ENCODE data around the gene AK5.
"Not testable (repeated sequence)": the region's sequence is repeated elsewhere in the genome, so short reads cannot be mapped to it uniquely, and the experiment has no call there.

Gene AK5

GRCh38 chr1:77513839-77514763 is 232.3 kb downstream of the AK5 start:
- no peak for DNase-seq

GRCh38 chr1:77514921-77515776 is 233.3 kb downstream of the AK5 start:
- no peak for DNase-seq

DNA sequence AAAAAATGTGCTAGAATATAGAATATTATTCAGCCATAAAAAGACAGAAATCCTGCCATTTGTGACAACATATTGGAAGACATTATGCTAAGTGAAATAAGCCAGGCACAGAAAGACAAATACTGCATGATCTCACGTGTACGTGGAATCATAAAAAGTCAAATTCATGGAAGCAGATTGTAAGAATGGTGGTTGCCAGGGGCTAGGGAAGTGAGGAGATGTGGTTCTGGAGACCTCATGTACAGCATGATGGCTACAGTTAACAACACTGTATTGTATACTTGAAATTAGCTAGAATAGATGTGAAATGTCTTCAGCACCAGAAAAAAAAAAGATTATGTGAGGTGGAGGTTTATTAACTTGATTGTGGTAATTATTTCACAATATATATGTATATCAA is 234.3 kb downstream of the AK5 start:
- DNase-seq: no peak

DNA sequence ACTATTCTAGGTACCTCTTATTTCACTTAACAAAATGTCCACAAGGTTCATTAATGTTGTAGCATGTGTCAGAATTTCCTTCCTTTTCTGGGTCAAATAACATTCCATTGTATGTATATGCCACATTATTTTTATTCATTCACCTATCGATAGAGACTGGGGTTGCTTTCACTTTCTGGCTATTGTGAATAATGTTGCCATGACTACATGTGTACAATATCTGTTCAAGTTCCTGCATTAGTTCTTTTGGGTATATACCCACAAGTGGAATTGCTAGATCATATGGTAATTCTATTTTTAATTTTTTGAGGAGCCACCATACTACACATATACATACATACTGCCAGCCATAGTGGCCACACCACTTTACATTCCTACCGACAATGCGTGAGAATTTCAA is 242.2 kb downstream of the AK5 start:
- no peak for DNase-seq

GRCh38 chr1:77531149-77531548 is 249.3 kb downstream of the AK5 start:
- DNase-seq: not testable (repeated sequence)

DNA sequence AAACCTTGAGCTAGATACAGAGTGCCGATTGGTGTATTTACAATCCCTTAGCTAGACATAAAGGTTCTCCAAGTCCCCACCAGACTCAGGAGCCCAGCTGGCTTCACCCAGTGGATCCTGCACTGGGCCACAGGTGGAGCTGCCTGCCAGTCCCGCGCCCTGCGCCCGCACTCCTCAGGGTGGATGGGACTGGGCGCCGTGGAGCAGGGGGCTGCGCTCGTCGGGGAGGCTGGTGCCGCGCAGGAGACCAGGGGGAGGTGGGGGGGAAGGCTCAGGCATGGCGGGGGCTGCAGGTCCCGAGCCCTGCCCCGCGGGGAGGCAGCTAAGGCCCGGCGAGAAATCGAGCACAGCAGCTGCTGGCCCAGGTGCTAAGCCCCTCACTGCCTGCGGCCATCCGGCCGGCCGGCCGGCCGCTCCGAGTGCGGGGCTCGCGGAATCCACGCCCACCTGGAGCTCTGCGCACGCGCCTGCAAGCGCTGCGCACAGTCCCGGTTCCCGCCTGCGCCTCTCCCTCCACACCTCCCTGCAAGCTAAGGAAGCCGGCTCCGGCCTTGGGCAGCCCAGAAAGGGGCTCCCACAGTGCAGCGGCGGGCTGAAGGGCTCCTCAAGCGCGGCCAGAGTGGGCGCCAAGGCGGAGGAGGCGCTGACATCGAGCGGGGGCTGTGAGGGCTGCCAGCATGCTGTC is 249.9 kb downstream of the AK5 start:
- not testable (repeated sequence) for DNase-seq

GRCh38 chr1:77532641-77533040 is 250.8 kb downstream of the AK5 start:
- DNase-seq: no peak

DNA sequence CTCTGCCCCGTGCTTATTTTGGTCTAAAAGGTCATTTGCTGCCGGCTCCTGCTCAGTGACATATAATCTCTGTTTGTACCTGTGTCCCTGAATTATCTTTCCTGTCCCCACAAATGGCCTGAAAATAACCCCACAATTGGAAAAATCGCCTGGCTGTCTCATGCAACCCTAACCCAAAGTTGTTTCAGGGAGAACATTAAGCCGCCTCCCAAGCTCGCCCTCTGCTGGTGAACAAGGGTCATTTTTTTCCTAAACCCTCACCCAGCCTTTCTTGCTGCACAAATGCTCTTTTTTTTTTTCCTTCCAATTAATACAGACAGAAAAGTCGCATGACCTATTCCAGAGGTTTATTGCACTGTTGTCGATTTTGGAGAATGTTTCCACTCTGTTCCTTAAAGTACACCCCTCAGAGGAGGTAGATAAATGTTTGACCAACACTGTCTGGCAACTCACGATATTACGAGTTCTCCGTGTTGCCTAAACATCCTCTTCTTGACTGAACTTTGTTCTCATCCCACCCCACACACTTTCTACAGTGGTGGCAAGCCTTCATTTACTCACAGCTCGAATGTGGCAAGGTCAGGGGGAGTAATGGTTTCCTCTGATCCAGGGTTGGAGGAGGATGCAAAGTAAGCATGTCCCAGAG is 252.0 kb downstream of the AK5 start:
- DNase-seq: peak; percentile 53

DNA sequence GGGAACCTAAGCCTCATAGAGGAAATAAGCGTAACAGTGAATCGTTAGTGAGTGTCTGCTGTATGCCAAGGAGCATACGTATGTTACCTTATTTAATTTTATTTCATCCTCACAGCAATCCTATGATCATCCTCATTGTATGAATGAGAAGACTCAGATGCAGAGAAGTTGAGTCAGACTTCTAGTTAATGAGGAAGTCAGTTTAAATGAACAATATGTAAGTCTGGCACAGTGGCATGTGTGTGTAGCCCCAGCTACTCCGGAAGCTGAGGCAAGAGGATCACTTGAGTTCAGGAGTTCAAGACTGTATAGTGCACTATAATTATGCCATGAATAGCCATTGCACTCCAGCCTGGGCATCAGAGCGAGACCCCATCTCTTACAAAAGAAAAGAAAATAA is 252.6 kb downstream of the AK5 start:
- DNase-seq: no peak

- no peak for DNase-seq
Measured at GRCh38 chr1:77536813-77537212, 255.0 kb downstream of the AK5 start.

- no peak for DNase-seq
Measured at GRCh38 chr1:77538956-77539518, 257.2 kb downstream of the AK5 start.

- no peak for DNase-seq
Measured at GRCh38 chr1:77539519-77540142, 257.8 kb downstream of the AK5 start.

DNA sequence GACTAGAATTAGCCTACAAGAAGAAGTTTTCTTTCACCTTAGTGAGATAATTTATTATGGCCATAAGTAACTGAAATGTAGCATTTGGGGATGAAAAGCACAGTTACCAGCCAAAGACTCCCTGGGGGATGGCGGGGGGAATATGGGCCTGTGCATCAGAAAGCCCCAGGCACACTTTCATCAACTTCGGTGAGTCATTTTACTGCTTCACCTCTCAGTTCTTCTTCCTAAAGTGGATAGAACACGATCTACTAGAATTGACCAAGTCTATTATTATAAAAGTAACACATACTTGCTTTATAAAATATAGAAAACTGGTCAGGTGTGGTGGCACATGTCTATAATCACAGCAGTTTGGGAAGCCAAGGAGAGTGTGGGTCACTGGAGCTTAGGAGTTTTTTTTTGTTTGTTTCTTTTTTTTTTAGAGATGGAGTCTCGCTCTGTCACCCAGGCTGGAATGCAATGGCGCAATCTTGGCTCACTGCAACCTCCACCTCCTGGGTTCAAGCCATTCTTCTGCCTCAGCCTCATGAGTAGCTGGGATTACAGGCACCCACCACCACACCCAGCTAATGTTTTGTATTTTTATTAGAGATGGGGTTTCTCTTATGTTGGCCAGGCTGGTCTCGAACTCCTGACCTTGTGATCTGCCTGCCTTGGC is 258.8 kb downstream of the AK5 start:
- DNase-seq: no peak

DNA sequence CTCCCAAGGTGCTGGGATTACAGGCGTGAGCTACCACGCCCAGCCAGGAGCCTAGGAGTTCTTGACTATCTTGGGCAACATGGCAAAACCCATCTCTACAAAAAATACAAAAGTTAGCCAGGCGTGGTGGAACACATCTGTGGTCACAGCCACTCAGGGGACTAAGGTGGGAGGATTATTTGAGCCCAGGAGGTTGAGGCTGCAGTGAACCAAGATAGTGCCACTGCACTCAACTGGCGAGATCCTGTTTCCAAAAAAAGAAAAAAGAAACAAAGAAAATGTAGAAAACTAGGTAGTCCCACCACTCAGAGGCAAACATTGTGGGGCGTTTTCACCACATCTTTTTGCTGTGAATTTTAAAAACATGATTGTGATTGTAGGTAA is 259.3 kb downstream of the AK5 start:
- no peak for DNase-seq

- DNase-seq: no peak
Measured at GRCh38 chr1:77542813-77543420, 261.1 kb downstream of the AK5 start.

GRCh38 chr1:77543822-77544448 is 262.1 kb downstream of the AK5 start:
- DNase-seq: peak; percentile 41

GRCh38 chr1:77544845-77545244 is 263.0 kb downstream of the AK5 start:
- no peak for DNase-seq

GRCh38 chr1:77545970-77546369 is 264.2 kb downstream of the AK5 start:
- no peak for DNase-seq

- no peak for DNase-seq
Measured at GRCh38 chr1:77546890-77547289, 265.1 kb downstream of the AK5 start.

DNA sequence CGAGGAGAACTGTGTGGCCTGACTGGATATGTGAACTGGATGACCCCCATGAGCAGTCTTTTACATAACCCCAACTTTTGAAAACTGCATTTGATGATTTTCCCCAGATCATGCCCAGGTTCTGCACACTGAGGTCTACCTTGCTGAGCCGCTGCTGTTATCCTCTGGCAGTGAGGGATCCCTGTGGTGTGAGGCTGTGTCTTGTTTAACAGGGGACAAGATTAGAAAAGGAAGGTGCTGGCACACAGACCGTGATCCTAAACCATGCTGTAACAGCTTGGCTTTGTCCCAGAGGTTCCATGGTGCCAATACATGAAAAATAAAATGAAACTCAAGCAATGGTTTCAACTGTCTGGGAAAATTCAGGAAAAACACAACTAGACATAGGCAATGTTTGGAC is 266.5 kb downstream of the AK5 start:
- no peak for DNase-seq
